Uterus (tissue), 4 donors: ENCODE results near the gene USP44. TPM values are rescaled to one million over a fixed set of nuclear protein-coding genes. Genes with fewer than 3 reads are reported as not detected.

Experiments used
- DNase-seq, 2 donors: peaks; one replicate each; pipeline ENCODE4 v3.0.0-alpha.2; 2019 to 2020
- H3K27ac ChIP-seq, 2 donors: fragments of 200-600 bp; sonication (generic); 1 replicate in 1 of 2; 2 replicates in 1 of 2; pipeline ENCODE4 v1.5.1; 2016 to 2018
- H3K27me3 ChIP-seq, 2 donors: fragments of 200-600 bp; sonication (generic); one replicate each; pipeline ENCODE4 v1.5.1; 2018 to 2019; ENCODE audit warnings: control low read depth in 1 of 2
- H3K36me3 ChIP-seq, 2 donors: fragments of 200-600 bp; sonication (generic); one replicate each; pipeline ENCODE4 v1.5.1; 2019; ENCODE audit warnings: control low read depth in 1 of 2
- H3K4me1 ChIP-seq, 2 donors: fragments of 200-600 bp; sonication (generic); one replicate each; pipeline ENCODE4 v1.5.1; 2018 to 2019; ENCODE audit warnings: control low read depth in 1 of 2
- H3K4me3 ChIP-seq, 2 donors: fragments of 200-600 bp; sonication (generic); 1 replicate in 1 of 2; 2 replicates in 1 of 2; pipeline ENCODE4 v1.5.1; 2018 to 2019; ENCODE audit warnings: mild to moderate bottlenecking in 1 of 2
- H3K9me3 ChIP-seq, 2 donors: fragments of 200-600 bp; sonication (generic); one replicate each; pipeline ENCODE4 v1.5.1; 2019; ENCODE audit warnings: control low read depth in 1 of 2
- POLR2A ChIP-seq, 2 donors: fragments of 450-650 bp; IDR thresholded peaks; one replicate each; pipeline ENCODE4 v1.6.1; 2016; ENCODE audit warnings: antibody characterized with exemption in 2 of 2, mild to moderate bottlenecking in 1 of 2, moderate library complexity in 1 of 2
- intact Hi-C: fragments of 100-400 bp; cut with DNase I; formaldehyde crosslinking; loops from one replicate; pipeline ENCODE4 v1.15.1; 2023; ENCODE audit warnings: low total_unique reads
- total RNA-seq, 4 donors: library from RNA; depleted of rRNA in 3 of 4; stranded (reverse); fragments of >200 nt in 3 of 4; gene quantifications; one replicate each; pipeline versions ENCODE4 v1.1.0 to v1.2.4, GENCODE V29; 2014 to 2023
- TF ChIP-seq, protein P1 (sequence below), 4 experiments: fragments of 200-600 bp in 2 of 4; fragments of 450-650 bp in 2 of 4; sonication (generic) in 2 of 4; IDR thresholded peaks; one replicate each; pipeline ENCODE4 v1.5.1; 2016 to 2019; ENCODE audit warnings: antibody characterized with exemption in 4 of 4, mild to moderate bottlenecking in 2 of 4, moderate library complexity in 1 of 4
- donor health status: DM: yes; HTN: yes; CAD: no.

The USP44 gene
- total RNA-seq, 4 donors from 2014 or later, result 2.6 to 7.7 (median 5.0) TPM

DNA sequence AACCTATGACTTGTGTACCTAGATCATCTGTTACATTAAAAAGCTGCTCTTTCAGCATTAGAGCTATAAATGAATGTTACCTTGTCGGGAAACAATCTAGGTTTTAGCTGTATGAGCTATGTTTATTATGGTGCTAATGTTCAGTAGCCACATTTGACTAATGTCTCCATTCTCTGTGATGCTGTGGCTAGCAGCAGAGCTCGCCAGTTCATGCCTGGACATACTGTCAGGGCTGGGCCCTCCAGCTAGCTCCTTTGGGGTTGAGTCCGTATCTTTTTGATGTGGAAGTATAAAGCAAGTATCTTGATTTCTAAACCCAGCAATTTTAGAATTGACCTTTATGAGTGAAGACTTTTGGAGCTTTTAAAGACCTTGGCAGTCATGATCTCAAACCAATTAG is 36.1 kb downstream of the USP44 start:
- TF ChIP-seq, protein P1, sequence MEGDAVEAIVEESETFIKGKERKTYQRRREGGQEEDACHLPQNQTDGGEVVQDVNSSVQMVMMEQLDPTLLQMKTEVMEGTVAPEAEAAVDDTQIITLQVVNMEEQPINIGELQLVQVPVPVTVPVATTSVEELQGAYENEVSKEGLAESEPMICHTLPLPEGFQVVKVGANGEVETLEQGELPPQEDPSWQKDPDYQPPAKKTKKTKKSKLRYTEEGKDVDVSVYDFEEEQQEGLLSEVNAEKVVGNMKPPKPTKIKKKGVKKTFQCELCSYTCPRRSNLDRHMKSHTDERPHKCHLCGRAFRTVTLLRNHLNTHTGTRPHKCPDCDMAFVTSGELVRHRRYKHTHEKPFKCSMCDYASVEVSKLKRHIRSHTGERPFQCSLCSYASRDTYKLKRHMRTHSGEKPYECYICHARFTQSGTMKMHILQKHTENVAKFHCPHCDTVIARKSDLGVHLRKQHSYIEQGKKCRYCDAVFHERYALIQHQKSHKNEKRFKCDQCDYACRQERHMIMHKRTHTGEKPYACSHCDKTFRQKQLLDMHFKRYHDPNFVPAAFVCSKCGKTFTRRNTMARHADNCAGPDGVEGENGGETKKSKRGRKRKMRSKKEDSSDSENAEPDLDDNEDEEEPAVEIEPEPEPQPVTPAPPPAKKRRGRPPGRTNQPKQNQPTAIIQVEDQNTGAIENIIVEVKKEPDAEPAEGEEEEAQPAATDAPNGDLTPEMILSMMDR (IDR thresholded peaks at IDR 0.05), result no peak
- no peak for TF ChIP-seq POLR2A (IDR thresholded peaks at IDR 0.05)
- Histone ChIP-seq H3K4me1 (no peaks in the 10 kb centered on the region), H3K9me3 (no peaks in the 10 kb centered on the region), H3K27me3 (no peaks in the 10 kb centered on the region), H3K27ac (no peak overlapping the region), H3K36me3 (no peaks in the 10 kb centered on the region), H3K4me3 (no peak overlapping the region)
- intact Hi-C loops, result no loop called here
- no peak for DNase-seq

DNA sequence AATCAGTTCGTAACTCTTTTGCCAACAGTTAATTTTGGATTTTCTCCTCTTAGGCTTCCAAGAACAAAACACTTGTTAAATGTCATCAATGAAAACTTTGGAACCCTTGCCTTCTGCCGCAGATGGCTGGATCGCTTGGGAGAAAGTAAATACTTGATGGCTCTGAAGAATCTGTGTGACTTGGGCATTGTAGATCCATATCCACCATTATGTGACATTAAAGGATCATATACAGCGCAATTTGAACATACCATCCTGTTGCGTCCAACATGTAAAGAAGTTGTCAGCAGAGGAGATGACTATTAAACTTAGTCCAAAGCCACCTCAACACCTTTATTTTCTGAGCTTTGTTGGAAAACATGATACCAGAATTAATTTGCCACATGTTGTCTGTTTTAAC is 37.7 kb downstream of the USP44 start:
- Histone ChIP-seq H3K4me3 (no peak overlapping the region), H3K27me3 (no peaks in the 10 kb centered on the region), H3K36me3 (no peaks in the 10 kb centered on the region), H3K9me3 (no peaks in the 10 kb centered on the region), H3K27ac (no peak overlapping the region), H3K4me1 (no peaks in the 10 kb centered on the region)
- intact Hi-C loops, result no loop called here
- no peak for DNase-seq
- TF ChIP-seq POLR2A (IDR thresholded peaks at IDR 0.05), result no peak
- TF ChIP-seq, protein P1 (IDR thresholded peaks at IDR 0.05), result no peak

DNA sequence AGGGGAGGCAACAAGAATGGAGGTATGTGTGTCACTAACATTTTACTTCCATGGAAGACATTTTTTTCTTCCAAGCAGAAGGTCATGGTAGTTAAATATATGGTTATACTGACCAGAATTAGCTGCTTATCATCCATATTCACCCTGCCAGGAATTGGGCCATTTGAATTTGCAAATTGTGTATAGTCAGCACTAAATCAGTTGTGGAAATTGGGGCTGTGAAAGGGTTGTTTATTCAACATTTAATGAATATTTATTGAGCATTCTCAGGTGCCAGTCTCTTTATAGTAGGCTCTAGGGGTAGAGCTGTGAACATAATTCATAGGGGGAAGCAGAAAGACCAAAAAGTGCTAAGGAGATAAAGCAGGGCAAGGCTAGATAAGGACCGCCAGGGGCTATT is 39.3 kb downstream of the USP44 start:
- Histone ChIP-seq H3K27me3 (no peaks in the 10 kb centered on the region), H3K4me3 (no peak overlapping the region), H3K4me1 (no peaks in the 10 kb centered on the region), H3K36me3 (no peaks in the 10 kb centered on the region), H3K27ac (no peak overlapping the region), H3K9me3 (no peaks in the 10 kb centered on the region)
- TF ChIP-seq, protein P1 (IDR thresholded peaks at IDR 0.05), result no peak
- no peak for TF ChIP-seq POLR2A (IDR thresholded peaks at IDR 0.05)
- intact Hi-C loops, result no loop called here
- DNase-seq, result no peak

DNA sequence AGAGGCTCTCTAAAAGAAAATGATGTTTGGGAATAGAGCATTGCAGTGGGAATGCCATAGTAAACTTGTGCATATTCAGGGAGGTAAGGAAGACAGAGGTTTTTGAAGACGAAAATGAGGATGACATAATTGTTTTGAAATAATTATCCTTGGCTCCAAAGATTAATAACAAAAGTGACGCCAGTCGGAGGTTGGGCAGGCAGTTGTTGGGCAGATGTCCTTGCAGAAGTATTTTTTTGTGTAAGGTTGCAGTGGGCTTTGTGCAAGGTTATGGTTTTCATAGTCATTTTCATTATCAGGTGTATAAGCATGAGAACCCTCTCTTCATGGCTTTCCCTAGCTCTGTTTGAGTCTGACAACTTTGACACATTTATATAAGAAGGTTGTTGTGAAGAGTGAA is 42.0 kb downstream of the USP44 start:
- intact Hi-C loops, result no loop called here
- Histone ChIP-seq H3K27me3 (no peaks in the 10 kb centered on the region), H3K27ac (no peak overlapping the region), H3K36me3 (no peaks in the 10 kb centered on the region), H3K4me3 (no peak overlapping the region), H3K9me3 (no peaks in the 10 kb centered on the region), H3K4me1 (no peaks in the 10 kb centered on the region)
- TF ChIP-seq, protein P1 (IDR thresholded peaks at IDR 0.05), result no peak
- DNase-seq, result no peak

- DNase-seq, result no peak
- H3K36me3 ChIP-seq, result no peaks in the 10 kb centered on the region
Observed at GRCh38 chr12:95506707-95507523, 44.4 kb downstream of the USP44 start.

More at GRCh38 chr12:95506707-95507523, 44.4 kb downstream of the USP44 start:
- H3K27ac ChIP-seq, result no peak overlapping the region
- H3K4me1 ChIP-seq, result no peaks in the 10 kb centered on the region
- H3K9me3 ChIP-seq, result no peaks in the 10 kb centered on the region
- no peaks in the 10 kb centered on the region for H3K27me3 ChIP-seq
- TF ChIP-seq, protein P1 (IDR thresholded peaks at IDR 0.05), result no peak
- TF ChIP-seq POLR2A (IDR thresholded peaks at IDR 0.05), result no peak
- no peak overlapping the region for H3K4me3 ChIP-seq
- intact Hi-C loops, result no loop called here
